Testis (tissue), 3 donors: ENCODE data around the gene DYRK1A. TPM values are rescaled to one million over a fixed set of nuclear protein-coding genes. Genes with fewer than 3 reads are reported as not detected.

Experiments used
- DNase-seq: peaks from one replicate; pipeline ENCODE4 v3.0.0-alpha.2; 2019
- H3K27ac ChIP-seq, 2 donors: fragments of 200-600 bp; sonication (generic); one replicate each; pipeline ENCODE4 v1.5.1; 2019
- H3K27me3 ChIP-seq: fragments of 200-600 bp; sonication (generic); one replicate; pipeline ENCODE4 v1.5.1; 2019
- H3K36me3 ChIP-seq: fragments of 200-600 bp; sonication (generic); one replicate; pipeline ENCODE4 v1.5.1; 2017; ENCODE audit warnings: low read depth; ENCODE audit errors: missing control alignments
- H3K4me1 ChIP-seq: fragments of 200-600 bp; sonication (generic); one replicate; pipeline ENCODE4 v1.5.1; 2019
- H3K4me3 ChIP-seq, 2 donors: fragments of 200-600 bp; sonication (generic); one replicate each; pipeline ENCODE4 v1.5.1; 2017 to 2019
- H3K9me3 ChIP-seq: fragments of 200-600 bp; sonication (generic); one replicate; pipeline ENCODE4 v1.5.1; 2017
- POLR2A ChIP-seq: fragments of 450-650 bp; IDR thresholded peaks from one replicate; pipeline ENCODE4 v1.6.1; 2017; ENCODE audit warnings: antibody characterized with exemption, mild to moderate bottlenecking, moderate library complexity
- WGBS, 2 donors: methylation state at CpG; one replicate each; pipeline ENCODE4 v1.1.5; 2018; 5-methylcytosine and 5-hydroxymethylcytosine counted together
- intact Hi-C: fragments of 100-400 bp; cut with DNase I; formaldehyde crosslinking; loops from one replicate; pipeline ENCODE4 v1.15.1; 2023; ENCODE audit warnings: low total_unique reads
- polyA plus RNA-seq: library from polyadenylated mRNA; stranded (reverse); fragments of 350-450 nt; fragmentation: Illumina TruSeq; extraction: RNeasy Lipid Tissue Mini Kit (QIAGEN cat#74804); gene quantifications from one replicate; pipeline ENCODE4 v1.2.3, GENCODE V29; 2014; ENCODE audit warnings: low read depth, low replicate concordance; ENCODE audit not compliant: insufficient read depth
- total RNA-seq, 2 donors: library from RNA; depleted of rRNA; stranded (reverse); fragments of >200 nt; gene quantifications; one replicate each; pipeline ENCODE4 v1.2.3, GENCODE V29; 2016
- TF ChIP-seq, protein P1 (sequence below), 3 experiments: fragments of 450-650 bp in 2 of 3; fragments of 200-600 bp in 1 of 3; sonication (generic) in 1 of 3; IDR thresholded peaks; one replicate each; pipeline ENCODE4 v1.5.1; 2016 to 2019; ENCODE audit warnings: antibody characterized with exemption in 3 of 3, mild to moderate bottlenecking in 2 of 3, moderate library complexity in 1 of 3

Gene DYRK1A
- total and polyA plus RNA-seq, 3 donors from 2014 or later: 68.6 to 166 (median 141) TPM

DNA sequence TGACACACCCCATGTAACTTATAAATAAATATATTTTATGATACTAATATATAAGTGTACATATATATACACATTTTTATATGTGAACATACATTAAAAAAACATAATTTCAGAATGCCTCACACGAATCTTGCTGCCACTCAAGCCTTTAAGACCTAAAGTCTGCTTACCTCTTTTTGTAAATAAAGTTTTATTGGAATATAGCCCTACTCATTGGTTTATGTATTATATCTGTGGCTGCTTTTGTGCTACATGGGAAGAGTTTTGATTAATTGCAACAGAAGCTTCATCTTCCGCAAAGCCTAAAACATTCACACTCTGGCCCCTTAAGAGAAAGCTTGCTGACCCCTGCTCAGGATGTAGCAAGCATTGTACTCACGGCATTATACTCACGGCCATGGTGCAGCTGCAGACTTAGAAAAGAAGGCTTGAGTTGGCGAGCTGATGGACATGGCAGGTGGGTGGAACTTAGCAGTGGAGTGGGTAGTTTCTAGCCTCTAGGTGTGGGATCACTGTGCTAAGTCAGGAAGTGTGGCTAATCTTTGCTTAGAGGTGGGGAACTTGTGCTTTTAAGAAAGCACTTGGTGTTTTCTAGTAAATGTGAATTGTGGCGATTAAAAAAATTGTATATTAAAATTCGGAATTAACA, 80.8 kb downstream of the DYRK1A start:
- intact Hi-C loops: no loop called here
- Histone ChIP-seq H3K9me3 (no peaks in the 10 kb centered on the region), H3K4me1 (peaks cover 16% of the 10 kb centered on the region), H3K4me3 (no peak overlapping the region), H3K27ac (no peak overlapping the region), H3K36me3 (no peaks in the 10 kb centered on the region), H3K27me3 (no peaks in the 10 kb centered on the region)
- no peak for DNase-seq
- 81 to 92% methylated on average over 7 of the region's 7 CpGs for whole genome bisulfite sequencing, 2 donors
- TF ChIP-seq, protein P1, sequence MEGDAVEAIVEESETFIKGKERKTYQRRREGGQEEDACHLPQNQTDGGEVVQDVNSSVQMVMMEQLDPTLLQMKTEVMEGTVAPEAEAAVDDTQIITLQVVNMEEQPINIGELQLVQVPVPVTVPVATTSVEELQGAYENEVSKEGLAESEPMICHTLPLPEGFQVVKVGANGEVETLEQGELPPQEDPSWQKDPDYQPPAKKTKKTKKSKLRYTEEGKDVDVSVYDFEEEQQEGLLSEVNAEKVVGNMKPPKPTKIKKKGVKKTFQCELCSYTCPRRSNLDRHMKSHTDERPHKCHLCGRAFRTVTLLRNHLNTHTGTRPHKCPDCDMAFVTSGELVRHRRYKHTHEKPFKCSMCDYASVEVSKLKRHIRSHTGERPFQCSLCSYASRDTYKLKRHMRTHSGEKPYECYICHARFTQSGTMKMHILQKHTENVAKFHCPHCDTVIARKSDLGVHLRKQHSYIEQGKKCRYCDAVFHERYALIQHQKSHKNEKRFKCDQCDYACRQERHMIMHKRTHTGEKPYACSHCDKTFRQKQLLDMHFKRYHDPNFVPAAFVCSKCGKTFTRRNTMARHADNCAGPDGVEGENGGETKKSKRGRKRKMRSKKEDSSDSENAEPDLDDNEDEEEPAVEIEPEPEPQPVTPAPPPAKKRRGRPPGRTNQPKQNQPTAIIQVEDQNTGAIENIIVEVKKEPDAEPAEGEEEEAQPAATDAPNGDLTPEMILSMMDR (IDR thresholded peaks at IDR 0.05): no peak
- no peak for TF ChIP-seq POLR2A

- intact Hi-C loops: no loop called here
- 82 to 83% methylated on average over 6 of the region's 6 CpGs for WGBS, 2 donors
- Histone ChIP-seq H3K27me3 (no peaks in the 10 kb centered on the region), H3K27ac (no peak overlapping the region), H3K36me3 (no peaks in the 10 kb centered on the region), H3K4me3 (no peak overlapping the region), H3K9me3 (no peaks in the 10 kb centered on the region), H3K4me1 (peaks cover 16% of the 10 kb centered on the region)
- no peak for TF ChIP-seq POLR2A
- TF ChIP-seq, protein P1 (IDR thresholded peaks at IDR 0.05): no peak
- DNase-seq: no peak
Observed at GRCh38 chr21:37449302-37449937, 82.8 kb downstream of the DYRK1A start.

- no peak for DNase-seq
- intact Hi-C loops: no loop called here
- H3K4me1 ChIP-seq: peaks cover 12% of the 10 kb centered on the region
Observed at GRCh38 chr21:37450445-37450941, 83.9 kb downstream of the DYRK1A start.

GRCh38 chr21:37451446-37451845, 84.9 kb downstream of the DYRK1A start:
- no peak overlapping the region for H3K27ac ChIP-seq
- no peak overlapping the region for H3K4me3 ChIP-seq
- peaks cover 5% of the 10 kb centered on the region for H3K4me1 ChIP-seq
- no peaks in the 10 kb centered on the region for H3K27me3 ChIP-seq
- intact Hi-C loops: no loop called here
- no peaks in the 10 kb centered on the region for H3K9me3 ChIP-seq
- TF ChIP-seq, protein P1 (IDR thresholded peaks at IDR 0.05): no peak
- TF ChIP-seq POLR2A: no peak
- WGBS, 2 donors: 88 to 91% methylated on average over 16 of the region's 16 CpGs
- H3K36me3 ChIP-seq: no peaks in the 10 kb centered on the region
- DNase-seq: no peak

More at GRCh38 chr21:37450445-37450941, 83.9 kb downstream of the DYRK1A start:
- no peak overlapping the region for H3K27ac ChIP-seq
- TF ChIP-seq POLR2A: no peak
- TF ChIP-seq, protein P1 (IDR thresholded peaks at IDR 0.05): no peak
- H3K27me3 ChIP-seq: no peaks in the 10 kb centered on the region
- H3K36me3 ChIP-seq: no peaks in the 10 kb centered on the region
- no peak overlapping the region for H3K4me3 ChIP-seq
- 89 to 91% methylated on average over 4 of the region's 4 CpGs for WGBS, 2 donors
- no peaks in the 10 kb centered on the region for H3K9me3 ChIP-seq
